Stimulated activated naive CD8-positive, alpha-beta T cell treated with anti-CD3 and anti-CD28 coated beads, Interleukin-15, Interleukin-2, amounts not matched to agents 100 U/mL and 50 U/mL, for 24 hours (primary cell): ENCODE measurements around the gene TWIST2.

Source experiments
- ATAC-seq: fragments of 150-1000 bp; cut with Tn5 transposase; one replicate; pipeline ENCODE4 v1.10.0; 2021
- DNase-seq: peaks from one replicate; pipeline ENCODE4 v3.0.0; 2021

Gene TWIST2

GRCh38 chr2:238873381-238873801 lies 25.5 kb downstream of the TWIST2 start:
- no peak for DNase-seq
- ATAC-seq: no peak

DNA sequence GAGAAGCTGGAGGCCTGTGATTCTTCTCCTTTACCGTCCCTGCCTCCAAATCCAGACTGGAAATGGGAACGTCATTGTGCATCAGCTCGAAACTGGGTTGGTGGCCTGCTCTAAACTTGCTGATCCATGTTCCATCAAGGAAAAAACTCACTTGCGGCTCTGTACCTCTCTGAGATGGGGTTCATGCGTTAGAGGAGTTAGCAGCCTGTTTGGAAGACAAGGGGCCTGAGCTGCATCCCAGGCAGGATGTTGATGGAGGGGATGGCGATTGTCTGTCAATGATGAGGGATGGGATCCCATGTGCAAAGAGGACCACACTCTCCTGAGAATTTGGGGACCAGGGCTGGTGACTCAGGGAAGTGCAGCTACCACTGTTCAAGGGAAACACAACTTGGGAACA lies 26.0 kb downstream of the TWIST2 start:
- DNase-seq (no peak), ATAC-seq (no peak)

GRCh38 chr2:238874330-238875050 lies 26.6 kb downstream of the TWIST2 start:
- no peak for DNase-seq
- ATAC-seq: no peak

GRCh38 chr2:238875101-238875470 lies 27.2 kb downstream of the TWIST2 start:
- DNase-seq: no peak
- no peak for ATAC-seq

- DNase-seq: no peak
- no peak for ATAC-seq
Observed at GRCh38 chr2:238875471-238876231, 27.8 kb downstream of the TWIST2 start.

DNA sequence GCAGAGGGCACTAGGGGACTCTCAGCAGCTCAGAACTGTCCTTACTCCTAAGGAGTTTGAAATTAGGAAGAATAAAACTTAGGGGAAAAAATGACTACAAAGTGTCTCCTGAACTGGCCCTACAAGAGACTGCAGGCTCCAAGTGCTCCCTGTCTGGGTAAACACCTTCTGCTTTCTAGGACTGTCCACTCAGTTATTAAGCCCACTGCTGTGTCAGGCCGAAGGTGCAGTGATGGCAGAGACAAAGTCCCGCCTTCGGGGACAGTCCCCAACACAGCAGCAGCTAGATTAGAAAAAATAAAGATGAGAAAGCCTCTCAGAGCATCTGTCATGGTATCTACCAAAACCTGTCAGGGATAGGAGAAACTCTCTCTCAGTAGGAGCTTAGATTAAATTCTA lies 28.3 kb downstream of the TWIST2 start:
- ATAC-seq: no peak

GRCh38 chr2:238878051-238878735 lies 30.3 kb downstream of the TWIST2 start:
- ATAC-seq: no peak
- DNase-seq: no peak

More for the DNA sequence above, 28.3 kb downstream of the TWIST2 start:
- no peak for DNase-seq

- no peak for ATAC-seq
- no peak for DNase-seq
Observed at GRCh38 chr2:238879043-238879442, 31.2 kb downstream of the TWIST2 start.

DNA sequence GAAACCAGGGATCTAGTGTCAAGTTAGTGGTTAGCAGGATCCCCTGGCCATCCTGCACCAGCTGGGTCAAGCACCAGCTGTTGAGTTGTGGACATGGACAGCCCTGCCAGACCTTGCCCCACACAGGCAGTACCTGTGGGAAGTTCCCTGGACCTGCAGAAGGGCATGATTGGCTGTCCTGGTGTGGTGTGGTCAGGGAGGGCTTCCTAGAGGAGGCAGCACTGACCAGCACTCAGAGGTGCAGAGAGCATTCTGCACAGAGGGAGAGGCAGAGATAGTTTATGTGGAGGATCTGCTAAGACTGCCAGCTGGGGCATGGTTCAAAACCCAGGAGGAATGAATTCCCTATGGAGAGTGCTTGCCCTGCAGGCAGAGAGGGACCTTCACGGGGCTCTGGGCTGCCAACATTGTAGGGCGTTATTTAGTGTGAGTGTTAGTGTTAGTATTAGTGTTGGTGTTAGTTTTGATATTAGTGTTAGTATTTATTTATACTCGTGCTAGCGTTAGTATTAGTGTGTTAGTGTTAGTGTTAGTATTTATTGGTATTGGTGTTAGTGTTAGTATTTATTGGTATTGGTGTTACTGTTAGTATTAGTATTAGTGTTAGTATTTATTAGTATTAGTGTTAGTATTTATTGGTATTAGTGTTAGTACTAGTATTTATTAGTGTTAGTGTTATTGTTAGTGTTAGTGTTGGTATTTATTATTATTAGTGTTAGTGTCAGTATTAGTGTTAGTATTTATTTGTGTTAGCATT lies 31.9 kb downstream of the TWIST2 start:
- peak; percentile 53 for ATAC-seq
- DNase-seq: no peak

GRCh38 chr2:238881353-238882081 lies 33.6 kb downstream of the TWIST2 start:
- DNase-seq (no peak), ATAC-seq (peak; percentile 42)

- no peak for ATAC-seq
- DNase-seq: no peak
Observed at GRCh38 chr2:238882082-238882755, 34.3 kb downstream of the TWIST2 start.

- ATAC-seq (no peak), DNase-seq (no peak)
Observed at GRCh38 chr2:238883421-238883901, 35.6 kb downstream of the TWIST2 start.

DNA sequence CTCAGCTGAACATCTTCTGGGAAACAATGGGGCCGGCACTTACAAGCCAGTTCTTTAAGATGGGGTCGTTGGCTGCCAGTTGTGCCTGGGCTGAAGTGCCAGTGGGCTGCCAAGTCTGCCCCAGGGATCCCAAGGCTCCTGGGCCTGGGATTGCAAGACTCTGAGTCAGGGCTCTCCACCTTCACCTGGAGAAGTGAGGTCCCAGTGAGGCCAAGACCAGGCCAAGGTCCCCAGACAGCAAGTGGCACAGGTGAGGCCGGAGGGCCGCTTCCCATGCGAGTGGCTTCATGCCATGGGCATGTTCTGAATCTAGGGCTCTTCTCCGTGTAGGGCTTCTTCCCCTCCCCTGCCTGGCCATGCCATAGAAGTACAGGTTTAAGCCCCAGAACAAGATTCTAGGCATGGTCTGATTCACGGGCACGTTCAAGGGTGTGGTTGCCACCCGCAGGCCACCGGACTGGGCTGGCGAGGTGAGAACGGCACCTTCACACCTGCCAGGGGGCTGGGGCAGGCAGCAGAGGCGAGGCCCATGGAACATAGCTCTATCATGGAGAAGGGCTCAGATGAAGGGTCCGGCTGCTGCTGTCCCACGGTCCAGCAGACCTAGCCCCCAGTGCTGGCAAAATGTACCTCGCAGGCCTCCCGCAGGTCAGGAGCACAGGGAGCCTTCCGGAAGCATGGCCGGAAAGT lies 36.4 kb downstream of the TWIST2 start:
- DNase-seq: no peak

GRCh38 chr2:238884812-238885408 lies 37.0 kb downstream of the TWIST2 start:
- DNase-seq (no peak), ATAC-seq (no peak)

More for the DNA sequence above, 36.4 kb downstream of the TWIST2 start:
- no peak for ATAC-seq

- ATAC-seq (no peak), DNase-seq (no peak)
Observed at GRCh38 chr2:238886453-238887094, 38.7 kb downstream of the TWIST2 start.

- DNase-seq (no peak), ATAC-seq (no peak)
Observed at GRCh38 chr2:238887616-238888015, 39.7 kb downstream of the TWIST2 start.

DNA sequence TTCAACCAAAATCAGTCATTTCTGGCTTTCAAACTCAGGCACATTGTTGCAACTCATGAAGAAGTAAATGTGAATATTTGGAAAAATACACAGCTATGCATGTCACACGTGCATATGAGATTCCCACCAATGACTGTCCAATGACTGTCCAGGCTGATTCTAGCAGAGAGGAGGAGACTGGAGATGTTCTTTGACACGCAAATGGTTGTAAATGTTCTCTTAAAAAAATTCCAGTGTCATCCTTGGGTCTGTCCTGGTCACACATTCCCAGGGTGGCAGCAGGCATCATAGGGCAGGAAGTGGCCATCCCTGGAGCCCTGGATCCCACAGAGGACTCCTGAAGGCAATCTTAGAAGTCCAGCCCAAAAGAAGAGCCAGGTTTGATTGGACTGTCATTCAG lies 40.9 kb downstream of the TWIST2 start:
- DNase-seq (no peak), ATAC-seq (no peak)

DNA sequence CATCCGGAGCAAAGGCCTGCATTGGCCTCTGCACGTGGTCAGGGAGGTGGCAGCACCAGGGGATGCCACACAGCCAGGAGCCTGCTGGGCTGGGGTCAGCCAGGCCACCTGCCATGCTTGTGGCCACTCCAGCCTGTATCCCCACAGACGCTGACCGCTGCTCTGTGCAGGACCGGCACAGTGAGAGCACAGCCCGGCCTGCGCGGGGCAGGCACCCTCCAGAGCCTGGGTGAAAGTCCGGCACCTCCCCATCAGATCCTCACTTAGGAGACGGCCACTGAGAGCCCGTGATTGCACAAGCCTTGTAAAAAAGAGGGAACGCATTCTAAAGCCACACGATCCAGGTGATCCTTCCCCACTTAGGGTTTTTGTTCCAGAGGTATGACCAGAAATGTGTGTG lies 42.2 kb downstream of the TWIST2 start:
- DNase-seq (no peak), ATAC-seq (no peak)
